Naive thymus-derived CD4-positive, alpha-beta T cell (primary cell): ENCODE results near the gene OSBP2. TPM values are rescaled to one million over a fixed set of nuclear protein-coding genes. Genes with fewer than 3 reads are reported as not detected.
A peak's percentile ranks its signal among the peaks of the same experiment; 100 is the strongest.
"Not testable (repeated sequence)": the region's sequence is repeated elsewhere in the genome, so short reads cannot be mapped to it uniquely, and the experiment has no call there.

Experiments used
- ATAC-seq: fragments of 150-1000 bp; cut with Tn5 transposase; 2 replicates; pipeline ENCODE4 v1.10.0; 2021; ENCODE audit warnings: mild to moderate bottlenecking, moderate library complexity
- CTCF ChIA-PET: fragments of 350-600 bp; sonication (Branson Sonifier 250); formaldehyde crosslinking; loops from one replicate; lab custom pipeline; 2021; ENCODE audit warnings: antibody characterized with exemption; lab: Charles Lee
- POLR2A ChIA-PET: fragments of 350-600 bp; sonication (Branson Sonifier 250); formaldehyde crosslinking; loops from one replicate; lab custom pipeline; 2021; ENCODE audit warnings: antibody characterized with exemption, inconsistent platforms; lab: Charles Lee
- DNase-seq, 9 donors: peaks; one replicate each; pipeline versions ENCODE4 v3.0.0 to v3.0.0-alpha.2; 2020 to 2022; ENCODE audit warnings: mixed read lengths in 1 of 9
- H3K27ac ChIP-seq: one replicate; pipeline ENCODE4 v1.7.0; 2013; ENCODE audit warnings: mild to moderate bottlenecking, low read depth, low read length, moderate library complexity
- H3K27me3 ChIP-seq, 2 donors: one replicate each; pipeline ENCODE4 v1.7.0; 2013; ENCODE audit warnings: low read length in 2 of 2, mild to moderate bottlenecking in 2 of 2, moderate library complexity in 2 of 2; ENCODE audit not compliant: control insufficient read depth in 2 of 2, insufficient read depth in 2 of 2
- H3K36me3 ChIP-seq, 3 experiments: 1 replicate in 2 of 3; 2 replicates in 1 of 3; pipeline ENCODE4 v1.7.0; 2013; ENCODE audit warnings: low read length in 3 of 3, mild to moderate bottlenecking in 3 of 3, moderate library complexity in 1 of 3; ENCODE audit not compliant: insufficient read depth in 3 of 3, control insufficient read depth in 2 of 3
- H3K4me1 ChIP-seq, 2 donors: one replicate each; pipeline ENCODE4 v1.7.0; 2013; ENCODE audit warnings: low read length in 2 of 2, mild to moderate bottlenecking in 2 of 2, moderate library complexity in 1 of 2; ENCODE audit not compliant: control insufficient read depth in 2 of 2, insufficient read depth in 2 of 2
- H3K4me3 ChIP-seq: 2 replicates; pipeline ENCODE4 v1.7.0; 2013; ENCODE audit warnings: mild to moderate bottlenecking, low read length
- H3K9me3 ChIP-seq, 3 experiments: 1 replicate in 2 of 3; 2 replicates in 1 of 3; pipeline ENCODE4 v1.7.0; 2013; ENCODE audit warnings: low read length in 3 of 3; ENCODE audit not compliant: control insufficient read depth in 2 of 3
- H3K27ac Mint-ChIP-seq, 9 donors: one replicate each; pipeline ENCODE4 v1.8.0; 2020 to 2022; ENCODE audit warnings: mixed read lengths in 9 of 9, mild to moderate bottlenecking in 8 of 9, moderate library complexity in 5 of 9, inconsistent platforms in 2 of 9
- H3K27me3 Mint-ChIP-seq, 5 donors: one replicate each; pipeline ENCODE4 v1.8.0; 2021 to 2022; ENCODE audit warnings: mixed read lengths in 5 of 5, mild to moderate bottlenecking in 1 of 5
- H3K36me3 Mint-ChIP-seq, 5 donors: one replicate each; pipeline ENCODE4 v1.8.0; 2020 to 2022; ENCODE audit warnings: mixed read lengths in 5 of 5, mild to moderate bottlenecking in 3 of 5, inconsistent platforms in 1 of 5
- H3K4me1 Mint-ChIP-seq, 7 donors: one replicate each; pipeline ENCODE4 v1.8.0; 2020 to 2022; ENCODE audit warnings: mixed read lengths in 7 of 7, mild to moderate bottlenecking in 3 of 7, inconsistent platforms in 1 of 7
- H3K4me3 Mint-ChIP-seq, 10 donors: one replicate each; pipeline ENCODE4 v1.8.0; 2020 to 2022; ENCODE audit warnings: mild to moderate bottlenecking in 10 of 10, mixed read lengths in 10 of 10, moderate library complexity in 6 of 10, inconsistent platforms in 2 of 10
- H3K9me3 Mint-ChIP-seq, 11 donors: one replicate each; pipeline ENCODE4 v1.8.0; 2020 to 2022; ENCODE audit warnings: mixed read lengths in 11 of 11, mild to moderate bottlenecking in 4 of 11, inconsistent platforms in 1 of 11, moderate library complexity in 1 of 11
- intact Hi-C, 2 donors: fragments of 100-400 bp; cut with micrococcal nuclease; formaldehyde crosslinking; loops; one replicate each; pipeline ENCODE4 v1.15.1; 2023
- polyA plus RNA-seq, 2 donors: library from polyadenylated mRNA; unstranded; fragments of 300-500 nt; fragmentation: Illumina TruSeq; gene quantifications; one replicate each; pipeline ENCODE4 v1.2.3, GENCODE V29; 2021
- total RNA-seq, 6 experiments: library from RNA in 5 of 6; stranded (reverse) in 5 of 6; gene quantifications; 1 replicate in 5 of 6; 2 replicates in 1 of 6; pipeline ENCODE4 v1.2.3 and lab custom pipeline; 2021 to 2026

Gene OSBP2
- total and polyA plus RNA-seq, 7 experiments from 2014 or later, result 0.37 to 2.7 (median 1.8) TPM

DNA sequence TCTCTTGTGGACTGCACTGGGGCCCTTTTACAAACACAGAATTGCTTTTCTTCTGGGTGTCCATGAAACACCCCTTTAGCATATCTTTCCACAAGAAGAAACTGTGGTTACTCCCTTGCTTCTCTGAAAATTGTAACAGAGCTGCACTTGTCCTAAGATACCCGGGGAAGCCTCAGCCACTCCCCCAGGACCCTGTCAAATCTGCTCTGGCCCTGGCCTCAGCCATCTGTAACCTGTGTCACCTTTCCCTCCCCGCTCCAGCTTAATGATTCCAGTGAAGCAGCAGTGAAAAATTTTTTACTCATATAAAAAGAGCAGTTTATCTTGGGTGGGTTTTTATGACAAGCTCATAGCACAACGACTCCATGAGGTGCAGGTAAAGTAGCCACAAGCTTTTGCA is 23.6 kb upstream of the OSBP2 start:
- DNase-seq (no peak), ATAC-seq (no peak)
- ChIA-PET POLR2A (no interaction called here), CTCF (no interaction called here)
- Mint-ChIP-seq H3K4me1 (peaks cover 10 to 20% (median 18%) of the 10 kb centered on the region in 7 donors), H3K4me3 (no peak overlapping the region), H3K9me3 (peaks cover 0 to 1% (median 0%) of the 10 kb centered on the region in 11 donors), H3K27ac (peak overlapping the region in 1 of 9 donors; percentile 77), H3K36me3 (no peaks in the 10 kb centered on the region), H3K27me3 (peaks cover 0 to 9% (median 0%) of the 10 kb centered on the region in 5 donors)
- Histone ChIP-seq H3K4me3 (no peak overlapping the region), H3K36me3 (peaks cover 0 to 3% (median 0%) of the 10 kb centered on the region in 3 experiments), H3K27me3 (no peaks in the 10 kb centered on the region), H3K9me3 (no peaks in the 10 kb centered on the region), H3K4me1 (peaks cover 4 to 6% of the 10 kb centered on the region in 2 donors), H3K27ac (no peak overlapping the region)
- intact Hi-C loops, result no loop called here

DNA sequence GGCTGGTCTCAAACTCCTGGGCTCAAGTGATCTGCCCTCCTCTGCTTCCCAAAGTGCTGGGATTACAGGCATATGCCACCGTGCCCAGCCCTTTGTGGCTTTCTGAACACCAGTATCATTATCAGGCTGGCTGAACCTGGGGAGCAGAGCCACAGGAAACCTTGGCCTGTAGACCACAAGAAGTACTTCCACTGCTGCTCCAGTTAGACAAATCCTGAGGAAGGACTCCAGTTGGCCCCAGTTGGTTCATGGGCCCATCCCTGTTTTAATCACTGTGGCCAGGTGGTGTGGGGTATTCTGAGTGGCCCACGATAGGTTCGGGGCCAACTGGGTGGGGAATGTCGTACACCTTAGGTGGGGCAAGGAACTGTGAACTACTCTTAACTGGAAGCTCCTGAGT is 21.5 kb upstream of the OSBP2 start:
- ChIA-PET CTCF (no interaction called here), POLR2A (no interaction called here)
- Mint-ChIP-seq H3K27me3 (peaks cover 0 to 12% (median 6%) of the 10 kb centered on the region in 5 donors), H3K36me3 (no peaks in the 10 kb centered on the region), H3K4me1 (peaks cover 0 to 9% (median 6%) of the 10 kb centered on the region in 7 donors), H3K9me3 (peaks cover 0 to 1% (median 0%) of the 10 kb centered on the region in 11 donors), H3K4me3 (no peak overlapping the region), H3K27ac (no peak overlapping the region)
- no peaks in the 10 kb centered on the region for H3K27me3 ChIP-seq
- DNase-seq (no peak), ATAC-seq (no peak)
- no peak overlapping the region for H3K4me3 ChIP-seq
- intact Hi-C loops, result no loop called here
- H3K9me3 ChIP-seq, result no peaks in the 10 kb centered on the region
- H3K36me3 ChIP-seq, result no peaks in the 10 kb centered on the region
- no peaks in the 10 kb centered on the region for H3K4me1 ChIP-seq
- no peak overlapping the region for H3K27ac ChIP-seq

DNA sequence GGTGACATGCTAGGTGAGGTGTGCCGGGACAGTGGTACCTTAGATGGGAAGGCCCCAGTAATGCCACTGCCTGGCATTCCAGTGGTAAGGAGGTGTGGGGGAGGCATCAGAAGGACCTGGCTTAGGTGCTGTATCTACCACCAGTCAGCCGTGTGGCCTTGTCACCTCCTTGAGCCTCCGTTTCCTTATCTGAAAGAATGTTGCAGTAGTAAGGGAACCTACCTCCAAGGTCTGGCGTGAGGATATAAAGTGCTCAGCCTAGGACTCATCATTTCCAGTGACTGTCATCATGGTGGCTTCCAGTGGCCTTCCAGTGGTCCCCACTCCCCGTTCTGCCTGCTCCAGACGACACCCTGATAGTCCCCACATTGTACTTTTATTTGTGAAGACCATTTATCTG is 20.2 kb upstream of the OSBP2 start:
- no peak for ATAC-seq
- H3K9me3 Mint-ChIP-seq, result no peaks in the 10 kb centered on the region
- Histone ChIP-seq H3K27ac (no peak overlapping the region), H3K27me3 (no peaks in the 10 kb centered on the region), H3K4me1 (no peaks in the 10 kb centered on the region), H3K36me3 (no peaks in the 10 kb centered on the region), H3K9me3 (no peaks in the 10 kb centered on the region), H3K4me3 (no peak overlapping the region)
- H3K4me3 Mint-ChIP-seq, result no peak overlapping the region
- intact Hi-C loops, result no loop called here
- peaks cover 0 to 17% (median 6%) of the 10 kb centered on the region in 5 donors for H3K27me3 Mint-ChIP-seq
- DNase-seq, result no peak
- peak overlapping the region in 1 of 9 donors; percentile 15 for H3K27ac Mint-ChIP-seq
- POLR2A ChIA-PET, result no interaction called here
- CTCF ChIA-PET, result no interaction called here
- peaks cover 0 to 3% (median 0%) of the 10 kb centered on the region in 7 donors for H3K4me1 Mint-ChIP-seq
- H3K36me3 Mint-ChIP-seq, result no peaks in the 10 kb centered on the region

DNA sequence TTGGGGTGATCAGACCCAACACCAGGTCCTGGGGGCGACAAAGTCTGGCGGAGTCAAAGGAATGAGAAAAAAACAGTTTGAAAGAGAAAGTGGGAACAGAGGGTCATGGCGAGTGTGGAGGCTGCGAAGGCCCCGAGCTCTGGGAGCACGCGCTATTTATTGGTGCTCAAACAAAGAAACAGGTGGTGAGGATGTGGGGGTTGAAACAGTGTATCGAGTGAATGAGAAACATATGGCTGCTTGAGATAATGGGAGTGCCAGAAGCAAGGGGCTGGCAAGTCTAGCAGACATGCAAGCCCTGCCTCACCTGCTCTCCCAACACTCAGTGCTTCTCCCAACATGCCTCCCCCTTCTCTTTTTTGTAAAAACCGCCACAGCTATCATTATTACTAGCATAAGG is 19.2 kb upstream of the OSBP2 start:
- Histone ChIP-seq H3K9me3 (no peaks in the 10 kb centered on the region), H3K27me3 (no peaks in the 10 kb centered on the region), H3K4me3 (no peak overlapping the region), H3K27ac (no peak overlapping the region), H3K36me3 (no peaks in the 10 kb centered on the region), H3K4me1 (no peaks in the 10 kb centered on the region)
- ATAC-seq (no peak), DNase-seq (no peak)
- POLR2A ChIA-PET, result no interaction called here
- CTCF ChIA-PET, result no interaction called here
- H3K27ac Mint-ChIP-seq, result no peak overlapping the region
- no peak overlapping the region for H3K4me3 Mint-ChIP-seq
- intact Hi-C loops, result no loop called here
- peaks cover 0 to 18% (median 6%) of the 10 kb centered on the region in 5 donors for H3K27me3 Mint-ChIP-seq
- H3K9me3 Mint-ChIP-seq, result no peaks in the 10 kb centered on the region
- no peaks in the 10 kb centered on the region for H3K4me1 Mint-ChIP-seq
- no peaks in the 10 kb centered on the region for H3K36me3 Mint-ChIP-seq

DNA sequence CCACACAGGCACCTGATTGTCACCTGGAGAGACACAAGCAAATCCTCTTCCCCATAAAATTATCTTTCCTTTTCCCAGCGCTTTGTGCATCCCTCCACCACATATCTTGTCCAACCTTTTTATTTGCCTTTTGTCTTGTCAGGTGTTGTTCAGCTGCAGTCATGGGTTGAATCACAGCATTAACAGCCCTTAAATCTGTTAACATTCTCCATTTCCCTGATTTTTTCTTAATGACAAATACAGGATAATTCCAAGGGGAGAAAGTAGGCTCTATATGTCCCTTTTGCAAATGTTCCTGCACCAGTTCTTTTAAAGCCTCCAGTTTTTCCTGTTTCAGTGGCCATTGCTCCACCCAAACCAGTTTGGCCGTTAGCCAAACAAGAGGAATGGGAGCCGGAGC is 18.1 kb upstream of the OSBP2 start:
- H3K9me3 ChIP-seq, POLR2A ChIA-PET, H3K27ac ChIP-seq, H3K27me3 ChIP-seq, CTCF ChIA-PET, H3K4me1 Mint-ChIP-seq, H3K36me3 ChIP-seq, H3K9me3 Mint-ChIP-seq, H3K36me3 Mint-ChIP-seq, intact Hi-C loops, H3K4me3 Mint-ChIP-seq, H3K27ac Mint-ChIP-seq, DNase-seq, H3K4me3 ChIP-seq, H3K4me1 ChIP-seq, ATAC-seq: not testable (repeated sequence)
- peaks cover 0 to 18% (median 6%) of the 10 kb centered on the region in 5 donors for H3K27me3 Mint-ChIP-seq

DNA sequence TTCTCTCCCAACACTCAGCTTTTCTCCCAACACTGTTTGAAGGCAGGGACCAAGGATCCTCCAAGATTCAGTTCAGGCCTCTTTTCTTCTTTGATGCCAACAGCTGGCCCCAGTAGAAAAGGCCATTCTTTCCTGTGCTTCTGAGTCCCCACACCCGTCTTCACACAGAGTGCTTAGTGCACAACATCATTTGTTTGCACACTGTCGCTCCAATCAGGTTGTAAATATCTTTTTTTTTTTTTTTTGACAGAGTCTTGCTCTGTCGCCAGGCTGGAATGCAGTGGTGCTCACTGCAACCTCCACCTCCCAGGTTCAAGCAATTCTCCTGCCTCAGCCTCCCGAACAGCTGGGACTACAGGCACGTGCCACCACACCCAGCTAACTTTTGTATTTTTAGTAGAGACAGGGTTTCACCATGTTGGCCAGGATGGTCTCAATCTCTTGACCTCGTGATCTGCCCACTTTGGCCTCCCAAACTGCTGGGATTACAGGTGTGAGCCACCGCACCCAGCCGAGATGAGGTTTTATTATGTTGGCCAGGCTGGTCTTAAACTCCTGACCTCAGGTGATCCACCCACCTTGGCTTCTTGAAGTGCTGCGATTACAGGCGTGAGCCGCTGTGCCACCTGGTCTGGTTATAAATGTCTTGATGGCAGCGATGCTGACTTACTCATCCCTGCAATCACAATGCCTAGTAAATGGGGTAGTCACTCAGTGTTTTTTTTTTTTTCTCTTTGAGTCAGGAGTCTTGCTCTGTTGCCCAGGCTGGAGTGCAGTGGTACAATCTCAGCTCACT is 14.6 kb upstream of the OSBP2 start:
- H3K4me3 Mint-ChIP-seq, CTCF ChIA-PET, intact Hi-C loops: not testable (repeated sequence)

More for the DNA sequence above, 14.6 kb upstream of the OSBP2 start:
- H3K27ac ChIP-seq, H3K36me3 ChIP-seq, H3K4me1 Mint-ChIP-seq, ATAC-seq, DNase-seq, H3K4me1 ChIP-seq, H3K9me3 Mint-ChIP-seq, H3K27ac Mint-ChIP-seq, POLR2A ChIA-PET, H3K4me3 ChIP-seq, H3K9me3 ChIP-seq, H3K36me3 Mint-ChIP-seq, H3K27me3 ChIP-seq: not testable (repeated sequence)
- peaks cover 0 to 26% (median 6%) of the 10 kb centered on the region in 5 donors for H3K27me3 Mint-ChIP-seq
